GM19467 (cell line): ENCODE results near the gene LEF1.

ENCODE experiments used
- ATAC-seq: cut with Tn5 transposase; IDR thresholded peaks from one replicate; pipeline ENCODE4 v1.9.1; 2021; ENCODE audit warnings: mild to moderate bottlenecking, moderate library complexity; ENCODE audit not compliant: unreplicated experiment

Gene LEF1

GRCh38 chr4:108004646-108005045 is 164.1 kb downstream of the LEF1 start:
- no peak for ATAC-seq

DNA sequence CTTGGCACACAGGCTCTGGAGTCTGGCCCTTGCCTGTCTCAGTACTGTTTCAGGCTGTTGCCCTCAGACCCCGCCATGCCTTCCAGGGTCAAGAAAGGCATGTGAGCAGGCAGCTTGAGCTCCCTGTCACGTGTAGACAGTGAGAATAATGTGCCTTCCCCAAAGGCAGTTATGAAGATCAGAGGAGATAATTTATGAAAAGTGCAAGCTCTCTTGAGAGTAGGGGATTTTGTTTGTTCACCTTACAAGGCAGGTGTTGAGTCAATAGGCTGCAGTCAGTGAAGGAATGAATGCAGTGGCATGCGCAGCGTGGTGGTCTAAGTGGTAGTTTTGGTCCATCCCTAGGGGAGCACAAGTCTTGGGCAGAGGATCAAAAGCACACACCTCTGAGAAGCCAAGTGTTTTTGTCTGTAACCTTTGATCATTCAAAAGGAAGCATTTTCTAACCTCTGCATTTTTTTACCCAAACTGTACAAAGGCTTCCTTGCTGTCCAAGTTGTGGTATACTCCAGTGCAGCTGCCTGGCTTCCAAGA is 164.7 kb downstream of the LEF1 start:
- ATAC-seq = no peak

GRCh38 chr4:108001540-108002135 is 167.1 kb downstream of the LEF1 start:
- ATAC-seq = no peak

- ATAC-seq = no peak
Observed at GRCh38 chr4:107999932-108000539, 168.7 kb downstream of the LEF1 start.

DNA sequence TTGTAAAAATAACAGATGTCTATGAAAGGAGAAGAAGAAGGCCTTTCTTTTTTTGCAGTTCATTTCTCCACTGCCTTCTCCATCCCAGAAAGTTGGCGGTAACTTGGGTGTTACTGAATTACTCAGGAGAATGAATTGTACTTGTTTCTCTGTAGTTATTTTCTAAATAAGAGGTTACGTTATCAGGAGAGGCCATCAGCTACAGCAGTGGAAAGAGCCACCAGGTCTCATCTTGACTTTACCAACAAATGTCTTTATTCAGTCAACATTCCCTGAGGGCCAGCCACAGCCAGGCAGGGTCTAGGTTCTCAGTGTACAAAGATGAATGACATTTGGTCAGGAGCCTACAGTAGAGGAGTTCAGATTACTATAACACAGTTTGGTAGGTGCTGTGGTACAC is 170.9 kb downstream of the LEF1 start:
- no peak for ATAC-seq
